IPS DF 6.9 (cell line): ENCODE data around the gene ZNF358.

Experiments used
- DNase-seq: peaks from one replicate; pipeline ENCODE4 v3.0.0-alpha.2; 2013; ENCODE audit warnings: low read depth, low spot score
- H3K27ac ChIP-seq: one replicate; pipeline ENCODE4 v1.5.1; 2013; ENCODE audit warnings: low read length, control low read depth
- H3K27me3 ChIP-seq: 2 replicates; pipeline ENCODE4 v1.6.1; 2013; ENCODE audit warnings: mild to moderate bottlenecking, low read length; ENCODE audit not compliant: control insufficient read depth, insufficient read depth
- H3K36me3 ChIP-seq: 2 replicates; pipeline ENCODE4 v1.6.1; 2013; ENCODE audit warnings: low read length; ENCODE audit not compliant: control insufficient read depth, insufficient read depth
- H3K4me1 ChIP-seq: 2 replicates; pipeline ENCODE4 v1.6.1; 2013; ENCODE audit warnings: low read length; ENCODE audit not compliant: control insufficient read depth, insufficient read depth
- H3K4me3 ChIP-seq: 2 replicates; pipeline ENCODE4 v1.5.1; 2013; ENCODE audit warnings: mild to moderate bottlenecking, low read length
- H3K9me3 ChIP-seq: 2 replicates; pipeline ENCODE4 v1.6.1; 2013; ENCODE audit warnings: low read length, inconsistent platforms; ENCODE audit not compliant: control insufficient read depth, insufficient read depth
- WGBS: extraction: QIAGEN DNeasy Blood & Tissue Kit; methylation state at CpG from one replicate; pipeline ENCODE4 v1.1.7; 2013; ENCODE audit warnings: mixed read lengths, missing lambda C conversion rate; ENCODE audit not compliant: insufficient read length, insufficient coverage; 5-methylcytosine and 5-hydroxymethylcytosine counted together

The ZNF358 gene

DNA sequence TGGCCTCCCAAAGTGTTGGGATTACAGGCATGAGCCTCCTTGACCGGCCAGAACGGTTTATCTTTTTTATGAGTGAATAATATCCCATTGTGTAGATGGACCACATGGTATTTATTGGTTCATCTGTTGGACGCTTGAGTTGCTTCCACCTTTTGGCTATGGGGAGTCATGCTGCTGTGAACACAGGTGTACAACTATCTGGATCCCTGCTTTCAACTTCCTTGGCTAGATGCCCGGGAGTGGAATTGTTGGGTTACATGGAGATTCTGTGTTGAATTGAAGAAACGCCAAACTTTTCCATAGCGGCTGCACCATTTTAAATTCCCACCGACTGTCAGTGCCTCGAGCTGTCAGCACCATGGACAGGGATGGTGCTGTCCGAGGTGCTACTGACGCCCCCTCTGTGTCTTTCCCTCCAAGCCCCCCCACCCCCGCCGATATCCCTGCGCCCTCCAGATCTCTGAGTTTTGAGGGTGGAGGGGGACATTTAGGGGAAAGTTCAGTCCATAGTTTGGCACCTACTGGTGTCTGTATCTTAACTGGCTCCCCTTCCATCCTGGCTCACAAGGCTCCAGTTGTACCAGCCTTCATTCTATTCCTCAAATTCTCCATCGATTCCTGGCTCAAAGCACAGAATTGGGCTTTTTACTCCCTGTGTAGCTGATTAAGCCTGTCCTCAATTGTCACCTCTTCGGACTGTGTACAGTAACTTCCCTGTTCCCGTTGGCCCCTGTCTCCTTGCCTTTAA lies 46.9 kb downstream of the ZNF358 start:
- Histone ChIP-seq H3K36me3 (peaks cover 12% of the 10 kb centered on the region), H3K4me3 (no peak overlapping the region), H3K9me3 (no peaks in the 10 kb centered on the region), H3K27ac (no peak overlapping the region), H3K4me1 (no peaks in the 10 kb centered on the region), H3K27me3 (no peaks in the 10 kb centered on the region)
- no peak for DNase-seq
- no CpG with 5 or more reads among the region's 16 CpGs for WGBS

DNA sequence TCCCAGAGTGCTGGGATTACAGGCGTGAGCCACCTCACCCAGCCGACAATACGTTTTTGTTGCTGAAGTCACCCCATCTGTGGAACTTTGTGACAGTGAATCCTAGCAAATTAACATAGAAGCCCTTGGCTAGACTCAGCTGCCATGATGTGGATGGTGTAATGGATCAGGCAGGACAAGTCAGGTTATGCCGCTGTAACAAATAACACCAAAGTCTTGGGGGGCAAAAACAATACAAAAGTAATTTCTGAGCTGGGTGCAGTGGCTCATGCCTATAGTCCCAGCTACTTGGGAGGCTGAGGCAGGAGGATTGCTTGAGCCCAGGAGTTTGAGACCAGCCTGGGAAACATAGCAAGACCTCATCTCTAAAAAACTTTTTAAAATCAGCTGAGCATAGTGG lies 49.0 kb downstream of the ZNF358 start:
- DNase-seq, result no peak
- Histone ChIP-seq H3K4me1 (no peaks in the 10 kb centered on the region), H3K9me3 (no peaks in the 10 kb centered on the region), H3K27me3 (no peaks in the 10 kb centered on the region), H3K36me3 (peaks cover 2% of the 10 kb centered on the region; the same call in 1 of the 2 replicates), H3K27ac (no peak overlapping the region), H3K4me3 (no peak overlapping the region)
- no CpG with 5 or more reads among the region's 4 CpGs for WGBS

DNA sequence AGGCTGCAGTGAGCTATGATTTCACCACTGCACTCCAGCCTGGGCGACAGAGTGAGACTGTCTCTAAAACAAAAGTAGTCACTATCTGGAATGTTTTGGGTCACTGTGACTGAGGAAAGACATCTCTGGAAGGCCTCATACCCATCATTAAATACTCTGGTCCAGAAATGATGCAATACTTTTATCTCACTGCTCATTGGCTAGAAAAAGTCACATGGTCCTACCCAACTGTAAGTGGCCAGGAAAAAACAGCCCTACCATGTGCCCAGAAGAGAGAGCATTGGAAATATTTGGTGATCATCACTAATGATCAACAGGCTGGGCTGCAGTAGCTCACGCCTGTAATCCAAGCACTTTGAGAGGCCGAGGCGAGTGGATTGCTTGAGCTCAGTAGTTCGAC lies 49.4 kb downstream of the ZNF358 start:
- Histone ChIP-seq H3K4me3 (no peak overlapping the region), H3K9me3 (no peaks in the 10 kb centered on the region), H3K4me1 (no peaks in the 10 kb centered on the region), H3K27me3 (no peaks in the 10 kb centered on the region), H3K36me3 (peaks cover 2% of the 10 kb centered on the region; the same call in 1 of the 2 replicates), H3K27ac (no peak overlapping the region)
- DNase-seq, result no peak
- no CpG with 5 or more reads among the region's 5 CpGs for WGBS
